Stimulated activated CD8-positive, alpha-beta memory T cell treated with anti-CD3 and anti-CD28 coated beads, Interleukin-4, amount 100 ng/mL, for 4 hours (primary cell): ENCODE measurements around the gene LAMA3.

Experiments used
- DNase-seq, 2 donors: peaks; one replicate each; pipeline ENCODE4 v3.0.0-alpha.2; 2020; ENCODE audit warnings: low read depth in 2 of 2, low spot score in 1 of 2

Gene LAMA3

DNA sequence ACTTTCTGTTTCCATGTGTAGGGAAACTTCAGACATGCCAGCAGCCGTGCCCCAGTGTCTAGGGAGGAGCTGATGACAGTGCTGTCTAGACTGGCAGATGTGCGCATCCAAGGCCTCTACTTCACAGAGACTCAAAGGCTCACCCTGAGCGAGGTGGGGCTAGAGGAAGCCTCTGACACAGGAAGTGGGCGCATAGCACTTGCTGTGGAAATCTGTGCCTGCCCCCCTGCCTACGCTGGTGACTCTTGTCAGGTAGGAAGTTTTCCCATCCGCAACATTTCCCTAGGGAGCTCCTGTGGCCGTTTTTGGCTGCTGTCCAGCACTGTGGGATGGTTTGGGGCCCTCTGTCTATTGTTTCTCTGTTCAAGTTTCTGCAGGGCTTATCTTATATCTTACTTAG lies 182.2 kb downstream of the LAMA3 start:
- DNase-seq: peak; percentile 23 to 58

DNA sequence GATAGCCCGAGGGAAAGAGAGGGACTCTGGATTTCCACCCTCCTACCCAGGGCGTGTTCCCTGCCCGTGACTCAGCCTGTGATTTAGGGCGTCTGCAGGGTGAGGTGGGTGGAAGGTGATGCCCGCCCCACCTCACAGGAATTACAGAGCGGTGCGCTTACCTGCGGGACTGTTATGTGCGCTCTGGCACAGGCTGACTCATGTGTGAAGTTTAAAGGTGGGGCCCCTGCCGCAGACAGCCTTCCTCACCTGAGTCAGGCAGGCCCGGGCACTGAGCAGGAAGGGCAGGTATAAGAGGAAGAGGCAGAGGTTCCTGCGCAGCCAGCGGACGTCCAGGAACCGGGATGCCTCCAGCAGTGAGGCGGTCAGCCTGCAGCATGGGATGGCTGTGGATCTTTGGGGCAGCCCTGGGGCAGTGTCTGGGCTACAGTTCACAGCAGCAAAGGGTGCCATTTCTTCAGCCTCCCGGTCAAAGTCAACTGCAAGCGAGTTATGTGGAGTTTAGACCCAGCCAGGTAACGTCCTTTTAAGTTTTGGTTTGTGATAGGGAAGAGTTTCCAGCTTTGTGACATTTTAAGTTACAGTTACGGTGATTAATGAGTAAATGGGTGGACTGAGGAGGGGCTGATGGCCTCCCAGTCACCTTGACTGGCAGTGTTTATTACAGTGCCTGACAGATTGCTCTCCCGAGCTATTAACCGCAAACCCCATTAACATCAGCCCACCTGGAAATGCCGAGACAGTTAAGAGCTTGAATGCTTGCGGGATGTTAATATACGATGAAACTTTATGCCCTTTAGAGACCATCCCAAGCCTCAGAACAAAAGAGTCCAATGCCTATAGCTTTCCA lies 183.7 kb downstream of the LAMA3 start:
- peak in 1 of 2 donors; percentile 14 for DNase-seq

DNA sequence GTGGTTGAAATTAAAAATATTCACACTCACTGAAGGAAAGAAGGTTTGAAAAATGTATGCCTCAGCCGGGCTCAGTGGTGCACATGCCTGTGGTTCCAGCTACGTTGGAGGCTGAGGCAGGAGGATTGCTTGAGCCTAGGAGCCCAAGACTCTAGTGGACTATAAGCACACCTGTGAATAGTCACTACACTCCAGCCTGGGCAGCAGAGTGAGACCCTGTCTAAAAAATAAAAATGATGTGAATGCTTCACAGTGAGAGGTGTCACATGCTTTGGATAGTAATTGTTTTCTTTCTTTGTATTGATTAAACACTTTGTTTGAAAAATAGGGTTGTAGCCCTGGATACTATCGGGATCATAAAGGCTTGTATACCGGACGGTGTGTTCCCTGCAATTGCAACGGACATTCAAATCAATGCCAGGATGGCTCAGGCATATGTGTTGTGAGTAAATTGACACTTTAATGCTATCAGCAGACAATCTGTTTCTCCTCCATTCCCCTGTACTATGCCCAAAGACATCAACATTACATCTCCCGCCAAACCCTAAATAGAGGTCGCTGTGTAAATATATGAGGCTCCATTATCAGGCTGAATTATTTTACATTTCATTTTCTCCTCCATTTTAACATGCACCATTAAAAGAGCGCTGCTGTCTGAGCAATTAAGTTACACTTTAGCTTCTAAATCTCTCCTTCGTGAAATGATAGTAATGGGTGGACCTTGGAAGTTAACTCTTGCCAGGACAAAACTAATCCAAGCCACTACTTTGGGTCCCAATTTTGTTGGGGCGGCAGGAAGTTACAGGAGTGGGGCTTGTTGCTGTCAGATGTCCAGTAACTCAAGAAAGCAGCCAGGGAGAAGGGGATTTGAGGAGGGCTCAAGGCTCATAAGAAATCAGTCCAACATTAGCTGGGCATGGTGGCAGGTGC lies 187.0 kb downstream of the LAMA3 start:
- DNase-seq: no peak

DNA sequence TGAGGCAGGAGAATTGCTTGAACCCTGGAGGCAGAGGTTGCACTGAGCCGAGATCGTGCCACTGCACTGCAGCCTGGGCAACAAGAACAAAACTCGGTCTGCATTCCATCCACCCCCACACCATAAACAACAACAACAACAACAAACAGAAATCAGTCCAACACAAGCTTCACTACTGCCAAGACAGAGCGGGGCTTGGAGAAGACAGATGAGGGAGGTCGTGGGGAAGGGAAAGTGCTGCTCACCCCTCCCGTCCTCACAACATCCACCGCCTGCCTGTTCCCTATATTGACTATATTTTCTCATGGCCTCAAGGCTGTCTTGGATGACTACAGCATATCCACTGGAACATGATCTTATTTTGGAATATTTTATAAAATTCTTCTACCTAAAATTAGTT lies 187.7 kb downstream of the LAMA3 start:
- no peak for DNase-seq

DNA sequence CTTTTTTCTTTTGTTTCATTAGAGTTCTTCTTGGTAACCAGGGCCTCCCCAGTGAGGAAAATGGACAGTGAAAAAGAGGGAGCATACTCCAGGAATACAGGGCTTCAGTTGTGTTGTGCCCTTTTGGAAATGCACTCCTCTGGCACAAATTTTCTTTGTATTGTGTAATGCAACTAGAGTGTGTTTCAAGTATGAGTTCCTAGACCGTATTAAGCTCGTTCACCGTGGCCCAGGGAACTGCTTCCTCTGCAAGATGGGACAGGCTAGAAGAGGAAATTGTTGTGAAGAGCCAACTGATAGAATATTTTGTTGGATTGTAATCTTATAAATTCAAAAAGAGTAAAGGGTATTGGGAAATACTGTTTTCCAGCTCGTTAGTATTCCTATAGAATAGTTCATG lies 188.1 kb downstream of the LAMA3 start:
- DNase-seq: no peak

DNA sequence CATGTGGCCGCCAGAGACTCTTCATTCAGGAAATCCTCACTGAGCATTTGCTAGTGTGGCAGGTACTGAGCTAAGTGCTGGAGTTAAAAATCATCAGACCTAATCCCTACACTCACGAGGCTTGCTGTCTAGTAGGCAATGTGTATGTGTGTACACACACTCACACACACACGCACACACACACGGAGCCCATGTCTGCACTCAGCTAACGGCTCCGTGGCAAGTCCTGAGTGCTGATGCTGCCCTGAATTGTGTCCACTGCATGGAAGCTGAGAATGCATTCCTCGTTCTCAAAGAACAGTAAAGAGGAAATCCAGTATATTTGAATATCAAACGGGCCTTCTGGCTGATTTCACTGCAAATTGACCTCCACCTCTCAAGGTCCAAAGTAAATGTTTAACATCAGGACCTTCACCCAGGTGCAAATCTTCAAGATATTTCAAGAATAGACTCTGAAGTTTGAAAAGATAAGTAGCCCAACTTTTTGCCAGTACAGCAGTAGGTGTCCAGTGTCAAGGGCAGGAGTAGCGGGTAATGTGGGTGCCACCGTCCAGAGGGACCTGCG lies 189.2 kb downstream of the LAMA3 start:
- no peak for DNase-seq

DNA sequence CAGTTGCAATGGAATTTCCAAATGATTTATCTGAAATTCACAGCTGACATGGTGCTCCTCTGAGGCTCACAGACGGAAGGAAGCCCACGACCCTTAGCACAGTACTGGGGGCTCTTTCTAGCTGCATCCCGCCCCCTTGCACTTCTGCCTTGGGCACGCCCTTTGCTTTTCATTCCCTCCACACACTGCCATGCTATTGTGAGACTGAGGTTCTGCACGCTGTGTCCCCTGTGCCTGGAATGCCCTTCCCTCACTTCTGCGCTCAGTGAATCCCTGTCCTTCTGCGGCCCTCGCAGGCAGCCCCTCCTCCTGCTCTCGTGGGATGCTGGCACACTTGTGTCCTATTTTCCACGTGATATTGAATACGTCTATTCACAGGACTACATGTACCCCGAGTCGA lies 189.9 kb downstream of the LAMA3 start:
- DNase-seq: no peak

DNA sequence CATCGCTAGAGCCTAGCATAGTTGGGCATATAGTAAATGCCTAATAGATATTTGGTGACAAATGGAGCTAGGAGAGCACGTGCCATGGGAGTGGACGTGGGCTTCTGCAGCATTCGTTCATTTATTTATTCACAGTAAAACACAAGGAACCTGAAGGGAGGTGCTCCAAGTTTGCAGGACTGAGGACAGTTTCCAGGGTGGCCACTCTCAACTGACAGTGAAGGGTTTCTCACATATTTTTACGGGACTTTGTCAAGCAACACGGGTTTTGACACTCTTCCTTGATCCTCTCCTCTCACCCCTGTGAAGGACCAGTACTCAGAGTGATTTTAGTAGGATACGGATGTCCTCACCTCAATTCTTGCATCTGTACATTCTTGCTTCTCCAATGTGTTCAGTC lies 190.3 kb downstream of the LAMA3 start:
- no peak for DNase-seq

DNA sequence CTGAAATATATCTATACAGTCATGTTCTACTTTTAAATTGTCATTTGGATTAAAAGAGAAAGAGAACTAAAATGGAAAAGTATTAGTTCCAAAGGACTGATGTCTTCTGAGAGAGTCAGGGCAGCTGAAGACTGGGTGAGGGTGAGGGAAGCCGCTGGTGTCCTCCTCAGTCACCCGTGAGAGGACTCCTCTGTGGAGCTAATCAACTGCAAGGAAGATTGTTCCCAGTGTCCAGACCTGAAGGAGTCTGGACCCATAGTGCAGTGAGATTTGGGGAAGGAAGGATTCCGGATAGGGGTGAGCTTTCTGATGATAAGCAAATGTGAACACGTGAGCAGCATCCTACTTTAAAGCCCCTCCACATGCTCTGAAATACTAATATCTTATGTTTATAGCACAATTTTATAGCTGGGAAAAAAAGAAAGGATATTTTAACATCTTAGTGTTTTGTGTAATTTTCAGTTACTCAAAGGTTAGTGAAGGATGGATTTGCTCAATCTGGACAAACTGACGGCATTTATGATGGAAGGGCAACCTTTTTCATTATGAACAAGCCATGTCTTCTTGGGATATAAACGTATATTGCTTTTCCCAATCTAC lies 190.8 kb downstream of the LAMA3 start:
- DNase-seq: no peak

DNA sequence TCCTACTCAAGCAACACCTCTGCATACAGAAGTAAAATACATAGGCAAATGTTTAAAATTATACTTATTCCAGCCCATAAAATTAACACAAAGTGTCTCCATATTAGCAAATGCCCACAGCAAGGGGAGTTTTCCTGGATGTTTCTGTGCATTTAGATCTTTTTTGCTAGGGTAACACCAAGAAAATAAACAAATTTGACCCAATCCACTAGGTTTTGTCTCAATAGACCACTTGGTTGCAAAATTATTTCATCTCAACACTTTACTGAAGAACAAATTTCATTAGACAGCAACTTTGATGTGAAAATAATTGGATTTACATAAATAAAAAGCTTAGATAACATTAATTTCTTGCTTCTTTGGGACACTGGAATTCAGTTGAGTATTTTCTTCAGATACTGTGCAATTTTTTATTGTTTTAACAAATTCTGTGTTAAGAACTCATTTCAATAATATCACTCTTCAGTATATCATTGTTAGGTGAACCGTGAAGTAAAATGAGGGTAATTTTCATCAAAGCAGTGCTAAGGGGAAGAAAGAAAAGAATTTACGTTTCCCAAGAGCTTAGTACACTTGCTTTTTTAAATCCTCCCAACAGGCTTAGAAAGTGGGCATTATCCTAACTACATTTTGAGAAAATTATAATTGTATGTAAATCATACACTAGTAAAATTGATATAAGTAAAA lies 191.8 kb downstream of the LAMA3 start:
- no peak for DNase-seq

DNA sequence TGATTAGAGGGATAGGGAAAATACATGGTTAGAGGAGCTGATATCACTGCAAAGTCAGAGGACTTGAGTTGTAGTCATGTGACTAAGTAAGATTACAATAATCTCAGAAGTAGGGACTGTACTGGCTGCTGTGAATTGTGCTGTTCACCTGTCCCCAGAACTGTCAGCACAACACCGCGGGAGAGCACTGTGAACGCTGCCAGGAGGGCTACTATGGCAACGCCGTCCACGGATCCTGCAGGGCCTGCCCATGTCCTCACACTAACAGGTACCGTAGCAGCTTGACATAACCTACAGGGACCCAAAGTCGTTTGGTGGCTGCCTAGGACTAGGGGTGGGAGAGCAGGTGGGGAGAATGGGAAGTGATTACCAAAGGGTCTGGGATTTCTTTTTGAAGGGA lies 192.5 kb downstream of the LAMA3 start:
- DNase-seq: no peak

DNA sequence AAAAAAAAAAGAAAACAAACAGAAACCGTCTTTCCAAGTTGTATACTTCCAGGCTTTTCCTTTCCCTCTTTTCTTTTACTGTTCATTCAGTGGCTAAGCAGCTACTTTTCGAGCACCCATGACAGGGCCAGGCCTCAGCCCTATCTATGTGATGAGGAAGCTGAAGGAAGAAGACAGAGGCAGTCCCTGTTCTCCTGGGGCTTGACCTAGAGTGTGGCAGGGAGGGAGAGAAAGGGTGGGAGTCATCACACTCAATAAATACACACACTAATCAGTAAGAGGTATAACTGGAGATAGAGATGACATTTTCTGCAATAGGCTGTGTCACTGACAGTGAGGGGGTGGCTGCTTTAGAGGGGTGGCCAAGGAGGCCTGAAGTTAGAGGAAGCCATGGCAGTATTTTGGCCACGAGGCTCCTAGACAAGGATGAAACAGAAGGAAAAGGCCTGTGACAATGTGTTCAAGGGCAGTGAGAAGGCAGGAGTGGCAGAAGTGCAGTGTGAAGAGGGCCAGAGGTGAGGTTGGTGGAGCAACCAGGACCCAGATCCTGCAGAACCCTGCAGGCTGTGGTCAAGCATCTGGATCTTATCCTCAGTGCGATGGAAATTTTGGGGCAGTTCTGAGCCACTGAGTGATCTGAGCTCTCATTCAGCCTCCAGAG lies 193.5 kb downstream of the LAMA3 start:
- DNase-seq: no peak

DNA sequence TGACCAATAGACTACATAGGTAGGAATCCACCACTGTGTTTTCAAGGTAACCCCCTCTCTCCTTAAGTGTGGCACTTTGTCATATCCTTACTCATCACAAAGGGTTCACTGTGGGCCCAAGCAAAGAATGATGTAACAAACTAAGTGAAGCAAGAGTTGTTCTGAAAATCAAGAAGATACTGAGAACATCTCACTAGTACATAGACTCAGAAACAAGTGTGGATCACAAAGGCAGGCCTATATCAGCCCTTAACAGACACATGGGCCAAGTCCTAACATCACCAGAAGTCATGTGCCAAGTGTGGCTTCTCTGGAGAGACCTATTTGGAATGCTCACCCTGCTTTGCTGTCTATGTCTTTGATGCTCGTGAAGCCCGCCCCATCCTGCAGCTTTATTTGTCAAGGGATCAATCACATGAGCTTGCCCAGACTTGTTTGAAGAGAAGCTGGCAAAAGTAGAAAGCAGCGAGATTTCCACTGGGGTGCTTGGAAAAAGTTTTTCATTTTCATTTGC lies 194.1 kb downstream of the LAMA3 start:
- DNase-seq: no peak

DNA sequence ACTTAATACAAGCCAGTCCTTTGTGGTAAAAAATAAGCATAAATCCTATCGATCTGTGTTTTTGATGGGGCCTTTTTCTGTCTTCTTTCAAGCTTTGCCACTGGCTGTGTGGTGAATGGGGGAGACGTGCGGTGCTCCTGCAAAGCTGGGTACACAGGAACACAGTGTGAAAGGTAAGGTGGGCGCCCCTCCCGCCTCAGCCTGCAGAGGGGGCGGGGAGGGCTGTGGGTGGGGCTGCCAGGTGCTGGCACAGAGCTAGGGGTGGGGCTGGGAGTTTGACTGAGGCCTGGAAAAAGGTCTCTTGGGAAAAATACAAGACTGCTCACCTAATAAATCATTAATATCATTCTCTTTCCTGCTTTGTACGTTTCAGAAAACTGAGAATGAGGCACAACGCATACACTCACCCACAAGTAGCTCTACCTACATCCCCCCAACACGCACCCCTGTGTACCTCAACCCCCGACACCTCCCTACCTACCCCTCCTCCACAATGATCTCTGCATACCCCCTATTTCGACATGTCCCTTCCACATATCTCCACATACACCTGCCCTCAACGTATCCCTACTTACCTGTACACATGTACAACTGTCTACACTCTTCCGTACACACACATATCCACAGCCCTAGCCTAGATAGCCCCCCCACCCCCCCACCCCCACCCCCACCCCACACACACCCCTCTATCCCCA lies 195.6 kb downstream of the LAMA3 start:
- no peak for DNase-seq

DNA sequence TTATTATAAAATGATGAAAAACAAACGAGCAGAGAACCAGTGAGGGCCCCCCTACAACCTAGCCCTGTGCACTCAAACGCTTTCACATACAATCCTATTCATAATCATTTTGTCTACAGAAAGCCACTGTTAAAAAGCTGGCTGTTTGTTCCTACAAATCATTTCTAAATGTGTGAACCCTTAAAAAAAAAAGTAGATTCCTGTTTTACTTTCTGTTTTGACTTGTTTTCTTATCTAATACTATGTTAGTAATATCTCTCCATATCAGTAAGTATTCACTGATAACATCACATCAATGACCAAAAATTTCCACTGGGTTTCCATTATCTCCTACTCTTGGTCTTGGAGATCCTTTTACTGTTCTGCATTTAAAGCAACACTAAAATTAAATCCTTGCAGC lies 196.5 kb downstream of the LAMA3 start:
- DNase-seq: no peak

DNA sequence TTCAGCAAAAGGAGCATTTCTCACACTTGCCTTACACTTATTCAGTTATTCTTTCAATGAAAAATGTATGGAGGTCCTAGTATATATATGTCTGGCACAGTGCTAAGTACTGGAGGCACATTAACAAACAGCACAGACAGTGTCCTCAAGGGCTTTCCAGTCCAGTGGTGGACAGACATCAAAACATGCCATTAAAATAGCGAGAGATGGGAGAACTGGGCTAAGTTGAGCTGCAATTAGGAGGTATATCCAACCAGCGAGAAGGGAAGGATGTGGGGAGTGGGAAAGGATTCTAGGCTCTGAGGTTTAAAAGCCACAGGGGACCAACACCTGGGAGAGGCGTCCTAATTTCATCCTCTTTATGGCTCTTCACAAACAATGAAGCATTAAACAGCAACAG lies 197.8 kb downstream of the LAMA3 start:
- no peak for DNase-seq

DNA sequence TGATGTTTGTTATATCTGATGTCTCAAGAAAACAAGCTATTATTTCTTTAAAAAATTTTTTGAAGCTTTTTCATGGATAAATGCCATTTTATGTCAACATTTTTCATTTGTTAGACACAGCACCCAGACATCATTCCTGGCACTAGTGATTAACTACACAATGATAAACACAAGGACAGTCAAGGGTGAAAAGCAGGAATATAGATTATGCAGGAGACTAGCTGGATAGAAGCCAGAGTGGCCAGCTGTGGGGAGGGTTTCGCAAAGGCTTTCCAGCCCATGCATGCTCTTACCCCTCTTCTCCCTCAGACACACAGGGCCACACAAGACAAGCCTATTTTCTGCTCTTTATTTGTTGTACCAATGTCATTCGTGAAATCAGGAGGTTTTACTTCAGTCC lies 198.2 kb downstream of the LAMA3 start:
- DNase-seq: no peak

DNA sequence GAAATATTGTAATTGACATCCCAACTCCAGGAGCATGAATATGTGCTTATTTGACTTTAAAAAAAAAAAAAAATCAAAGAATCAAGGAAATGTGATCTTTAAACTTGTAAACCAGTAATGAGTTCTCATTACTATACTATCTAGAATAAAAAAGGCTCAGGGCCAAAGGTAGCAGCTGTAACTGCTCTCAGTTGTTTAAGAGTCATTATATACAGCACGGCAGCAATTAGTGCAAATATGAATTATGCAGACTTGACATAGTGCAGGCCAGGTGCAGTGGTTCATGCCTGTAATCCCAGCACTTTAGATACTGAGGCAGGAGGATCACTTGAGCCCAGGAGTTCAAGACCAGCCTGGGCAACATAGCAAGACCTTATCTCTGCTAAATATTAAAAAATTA lies 199.6 kb downstream of the LAMA3 start:
- DNase-seq: no peak

DNA sequence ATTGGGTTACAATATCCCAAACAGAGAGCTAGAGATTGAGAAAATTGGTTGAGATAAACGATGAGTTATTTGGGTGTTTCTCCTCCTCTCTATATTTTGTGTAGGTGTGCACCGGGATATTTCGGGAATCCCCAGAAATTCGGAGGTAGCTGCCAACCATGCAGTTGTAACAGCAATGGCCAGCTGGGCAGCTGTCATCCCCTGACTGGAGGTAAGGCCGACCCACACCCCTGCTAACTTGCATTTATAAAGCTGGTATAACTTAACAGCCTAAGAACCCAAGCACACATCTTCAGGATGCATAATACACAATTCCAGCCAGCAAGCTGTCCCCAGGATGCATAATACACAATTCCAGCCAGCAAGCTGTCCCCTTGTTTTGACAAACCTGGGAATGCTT lies 200.7 kb downstream of the LAMA3 start:
- DNase-seq: no peak

DNA sequence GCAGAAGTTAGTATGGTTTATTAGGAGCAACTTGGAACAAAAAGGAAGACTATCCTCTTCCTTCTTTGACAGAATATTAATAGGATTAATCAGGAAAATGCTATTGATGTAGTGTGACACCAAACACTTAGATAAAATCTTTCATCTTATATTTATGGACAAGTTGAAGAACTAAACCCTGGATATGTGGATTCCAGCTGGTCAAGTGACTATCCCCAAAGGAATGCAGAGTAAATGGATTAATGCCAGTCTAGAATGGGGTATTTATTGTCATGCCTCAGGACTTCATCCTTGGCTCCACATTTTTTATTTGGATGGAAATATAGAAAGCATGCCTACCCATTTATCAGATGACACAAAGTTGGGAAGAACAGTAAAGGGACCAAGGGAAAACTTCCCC lies 201.3 kb downstream of the LAMA3 start:
- DNase-seq: no peak
